ENCODE results near the gene OR4D2.

- no peak for TF ChIP-seq CTCF (IDR thresholded peaks at IDR 0.05; ENCODE audit: insufficient read depth, low read length, poor library complexity, severe bottlenecking)
- no peak for TF ChIP-seq EZH2phosphoT487 (conservative IDR thresholded peaks at IDR 0.05; ENCODE audit: low read length)
These were observed 15.0 kb downstream of the OR4D2 start for GRCh38 chr17:58181796-58182195.
